SIG-M5 (cell line): ENCODE results near the gene SLC1A3.

Source experiments
- DNase-seq: peaks from one replicate; lab custom pipeline; 2025; lab: John Stamatoyannopoulos, UW

Gene SLC1A3

DNA sequence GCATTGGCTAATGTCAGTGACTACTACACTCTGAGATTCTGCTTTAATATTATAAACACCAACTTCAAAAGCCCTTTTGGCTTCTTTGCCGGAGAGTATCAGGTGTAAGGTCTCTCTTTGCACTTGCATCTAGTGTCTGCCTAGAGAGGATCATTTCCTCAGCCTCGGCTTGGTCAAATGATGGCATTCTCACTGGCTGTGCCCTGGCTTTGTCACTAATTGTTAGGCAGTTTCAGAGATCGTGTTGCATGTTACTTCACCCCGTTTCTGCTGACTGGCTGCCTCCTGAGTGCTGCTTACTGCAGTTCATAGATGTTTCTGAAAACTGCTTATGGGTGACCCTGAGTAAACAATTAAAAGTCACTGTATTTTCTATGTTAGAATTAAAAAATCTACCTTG is 48.8 kb downstream of the SLC1A3 start:
- DNase-seq: no peak

DNA sequence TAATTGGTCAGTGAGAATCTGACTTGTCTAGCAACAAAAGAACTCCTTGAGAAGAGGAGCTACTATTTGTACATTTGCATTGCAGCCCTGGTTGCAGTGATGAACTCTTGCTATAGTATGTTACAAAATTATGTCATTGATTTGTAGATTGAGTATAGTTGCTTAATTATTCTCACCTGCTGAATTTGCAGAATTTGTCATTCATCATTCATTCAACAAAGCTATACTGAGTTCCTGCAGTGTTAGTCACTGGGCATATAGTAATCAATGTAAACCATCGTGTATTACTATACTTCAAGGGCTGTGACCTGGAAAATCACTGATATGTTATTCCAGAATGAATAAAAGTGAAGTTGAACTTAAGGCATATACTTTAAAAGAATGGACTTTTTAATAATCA is 50.1 kb downstream of the SLC1A3 start:
- DNase-seq: no peak

DNA sequence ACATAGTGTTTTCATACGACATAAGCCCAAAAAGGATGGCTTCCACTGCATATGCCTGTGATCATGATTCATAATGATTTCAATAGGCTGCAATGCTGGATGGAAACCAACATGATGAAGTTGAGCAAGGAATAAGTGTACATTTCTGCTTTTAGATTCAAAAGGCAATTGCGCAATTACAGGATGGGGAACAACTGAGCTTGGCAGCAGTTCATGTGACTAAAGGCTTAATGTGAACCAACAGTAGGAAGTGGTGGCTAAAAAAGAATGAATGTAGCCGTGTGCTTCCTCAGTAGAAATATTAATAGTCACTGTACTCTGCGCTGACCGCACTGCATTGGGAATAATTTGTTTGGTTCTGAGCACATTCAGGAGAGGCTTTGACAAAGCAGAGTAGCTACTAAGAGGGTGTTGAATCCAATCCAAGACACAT is 51.2 kb downstream of the SLC1A3 start:
- peak; percentile 99 for DNase-seq

DNA sequence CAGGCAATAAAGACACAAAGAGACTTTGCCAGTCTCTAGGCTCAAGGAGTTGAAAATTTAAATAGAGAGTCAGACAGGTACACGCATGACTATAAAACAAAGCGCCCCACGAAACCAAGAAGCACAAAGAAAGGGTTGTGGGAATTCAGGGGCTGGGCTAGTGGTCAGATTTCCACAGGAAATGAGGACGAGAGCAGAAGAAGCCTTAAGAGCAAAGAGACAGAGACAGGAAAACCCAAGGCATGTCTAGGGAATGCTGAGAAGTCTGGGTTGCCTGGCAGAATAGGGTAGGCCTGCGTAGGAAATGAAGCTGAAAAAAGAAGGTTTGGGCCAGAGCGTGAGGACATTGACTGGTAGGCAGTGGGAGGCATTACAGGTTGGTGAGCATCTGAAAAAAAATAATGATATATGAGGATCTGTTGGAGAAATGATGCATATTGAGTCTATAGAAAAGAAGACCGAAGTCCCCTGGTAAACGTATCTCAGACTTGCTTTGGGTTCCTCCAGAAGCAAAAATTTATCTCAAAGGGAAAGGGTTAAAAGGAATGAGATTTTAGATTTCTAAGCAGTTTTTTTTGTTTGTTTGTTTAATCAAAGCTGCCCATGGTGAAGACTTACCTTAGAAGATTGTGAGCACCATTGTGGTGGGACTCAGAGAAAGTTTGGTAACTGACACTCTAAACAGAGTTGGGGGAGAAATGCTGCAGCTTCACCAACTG is 51.8 kb downstream of the SLC1A3 start:
- no peak for DNase-seq

DNA sequence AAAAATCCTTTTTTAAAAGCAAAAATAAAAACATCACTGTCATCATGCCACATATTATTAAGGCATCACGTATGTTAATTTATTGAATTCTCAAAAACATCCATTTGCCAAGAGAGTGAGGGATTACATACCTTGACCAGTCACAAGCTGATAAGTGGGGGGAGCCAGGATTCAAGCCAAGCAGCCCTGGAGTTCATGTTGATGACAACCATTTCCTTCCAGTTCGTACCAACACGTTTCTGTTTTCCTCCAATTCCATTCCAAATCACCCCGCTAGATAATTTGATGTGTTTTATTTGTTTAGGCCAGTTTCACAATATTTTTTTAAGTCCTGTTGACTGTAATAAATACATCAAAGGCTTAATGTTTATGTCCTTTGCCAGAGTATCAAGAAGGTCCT is 53.0 kb downstream of the SLC1A3 start:
- no peak for DNase-seq

- DNase-seq: no peak
Observed at GRCh38 chr5:36660397-36661049, 54.1 kb downstream of the SLC1A3 start.

DNA sequence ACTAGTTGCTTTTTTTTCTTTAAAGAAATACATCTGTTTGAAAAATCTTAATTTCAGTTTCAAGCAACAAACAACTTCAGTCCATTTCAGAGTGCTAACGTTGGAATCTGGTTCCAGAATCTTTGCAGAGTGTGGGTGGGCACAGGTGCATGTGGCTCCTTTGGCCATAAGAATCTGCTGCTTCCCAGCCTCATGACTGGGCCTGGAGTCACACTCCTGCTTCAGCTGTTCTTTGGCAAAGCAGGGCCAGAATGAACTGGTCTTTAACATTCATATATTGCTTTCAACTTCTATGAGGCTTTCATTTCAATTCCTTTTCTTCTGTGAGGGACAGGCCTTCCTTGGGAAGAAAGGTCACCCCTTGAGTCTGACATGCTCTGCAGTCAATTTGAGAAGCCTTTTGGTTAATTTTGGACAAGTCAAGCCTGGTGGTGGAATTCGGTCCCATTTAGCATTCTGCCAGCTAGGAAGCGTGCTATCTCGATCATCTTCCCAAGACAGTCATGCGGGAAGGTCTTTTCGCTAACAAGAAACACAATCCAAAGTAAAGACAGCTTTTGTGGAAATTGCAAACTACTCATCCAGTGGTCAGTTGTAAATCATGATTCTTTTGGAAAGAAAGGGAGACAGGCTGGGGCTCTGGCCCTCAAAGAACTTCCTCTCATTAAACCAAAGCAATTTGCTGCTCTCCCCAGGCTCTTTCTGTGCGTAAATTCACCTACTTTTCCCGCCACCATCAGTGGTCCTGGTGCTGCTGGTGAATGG is 55.2 kb downstream of the SLC1A3 start:
- DNase-seq: no peak

- DNase-seq: no peak
Observed at GRCh38 chr5:36662291-36662851, 56.0 kb downstream of the SLC1A3 start.

DNA sequence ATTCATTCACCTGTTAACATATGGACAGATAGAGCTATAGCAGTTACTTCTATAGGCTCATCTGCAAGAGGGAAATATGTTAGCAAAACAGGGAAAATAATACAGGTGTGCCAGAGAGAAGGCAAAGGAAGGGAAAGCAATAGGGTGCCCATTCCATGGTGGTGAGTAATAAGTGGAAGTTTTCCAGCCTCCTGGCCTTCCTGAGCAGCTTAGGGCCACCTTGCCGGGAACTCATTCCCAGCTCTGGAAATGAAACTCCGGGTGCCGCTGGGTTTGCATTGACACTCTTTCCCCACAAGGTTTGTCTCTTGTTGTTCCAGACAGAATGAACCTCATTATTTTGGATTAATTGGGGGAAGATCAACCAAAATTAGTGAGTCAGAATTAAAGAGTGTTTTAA is 58.4 kb downstream of the SLC1A3 start:
- no peak for DNase-seq

- no peak for DNase-seq
Observed at GRCh38 chr5:36665628-36666027, 59.2 kb downstream of the SLC1A3 start.

GRCh38 chr5:36666274-36666673 is 59.9 kb downstream of the SLC1A3 start:
- no peak for DNase-seq

GRCh38 chr5:36666986-36667385 is 60.6 kb downstream of the SLC1A3 start:
- no peak for DNase-seq

- DNase-seq: no peak
Observed at GRCh38 chr5:36667824-36668223, 61.4 kb downstream of the SLC1A3 start.

DNA sequence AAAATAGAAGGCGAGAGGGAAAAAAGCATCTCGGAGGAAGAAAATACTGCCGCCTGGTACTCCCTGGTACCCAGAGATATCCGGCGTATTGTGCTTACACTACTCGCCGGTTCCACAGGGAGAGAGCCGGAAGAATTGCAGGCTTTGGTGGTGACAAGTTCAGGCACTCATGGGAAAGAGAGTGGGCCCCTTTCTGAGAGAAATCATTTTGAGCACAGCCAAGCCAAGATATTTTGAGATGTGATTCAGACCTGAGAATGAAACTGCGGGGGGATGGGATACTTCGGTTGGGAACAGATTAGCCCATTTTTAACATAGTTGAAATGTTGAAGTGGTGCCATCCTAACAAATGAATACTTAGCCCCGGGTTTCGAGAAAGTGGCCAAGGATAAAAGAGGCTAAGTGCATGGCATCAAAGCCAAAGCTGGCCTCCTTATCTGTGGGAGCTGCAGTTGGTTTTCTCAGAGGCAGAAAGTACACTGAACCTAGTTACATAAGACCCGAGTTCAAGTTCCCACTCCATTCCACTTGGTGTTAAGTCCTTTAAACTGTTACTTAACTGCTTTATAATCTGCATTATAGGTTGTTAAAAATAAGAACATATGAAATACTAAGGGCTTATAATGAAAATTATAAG is 62.7 kb downstream of the SLC1A3 start:
- DNase-seq: no peak

GRCh38 chr5:36670548-36670947 is 64.1 kb downstream of the SLC1A3 start:
- DNase-seq: no peak

DNA sequence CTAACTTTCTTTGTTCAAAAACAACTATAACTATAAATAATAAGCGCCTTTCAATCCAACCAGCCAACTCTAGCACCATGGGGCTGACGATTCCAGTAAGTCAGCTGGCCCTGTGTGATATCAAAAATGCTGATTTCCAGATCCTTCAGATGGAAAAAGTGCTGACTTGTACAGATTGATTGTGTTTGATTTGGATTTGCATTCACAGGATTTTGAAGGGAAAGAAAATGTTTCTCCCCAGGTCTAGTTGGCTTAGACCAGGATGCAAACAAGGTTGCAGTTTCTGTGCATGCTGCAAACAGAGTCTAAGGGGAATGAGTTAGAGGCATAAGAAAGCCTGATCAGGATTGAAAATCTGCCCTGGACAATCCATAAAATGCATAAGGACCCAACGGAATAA is 68.9 kb downstream of the SLC1A3 start:
- no peak for DNase-seq

DNA sequence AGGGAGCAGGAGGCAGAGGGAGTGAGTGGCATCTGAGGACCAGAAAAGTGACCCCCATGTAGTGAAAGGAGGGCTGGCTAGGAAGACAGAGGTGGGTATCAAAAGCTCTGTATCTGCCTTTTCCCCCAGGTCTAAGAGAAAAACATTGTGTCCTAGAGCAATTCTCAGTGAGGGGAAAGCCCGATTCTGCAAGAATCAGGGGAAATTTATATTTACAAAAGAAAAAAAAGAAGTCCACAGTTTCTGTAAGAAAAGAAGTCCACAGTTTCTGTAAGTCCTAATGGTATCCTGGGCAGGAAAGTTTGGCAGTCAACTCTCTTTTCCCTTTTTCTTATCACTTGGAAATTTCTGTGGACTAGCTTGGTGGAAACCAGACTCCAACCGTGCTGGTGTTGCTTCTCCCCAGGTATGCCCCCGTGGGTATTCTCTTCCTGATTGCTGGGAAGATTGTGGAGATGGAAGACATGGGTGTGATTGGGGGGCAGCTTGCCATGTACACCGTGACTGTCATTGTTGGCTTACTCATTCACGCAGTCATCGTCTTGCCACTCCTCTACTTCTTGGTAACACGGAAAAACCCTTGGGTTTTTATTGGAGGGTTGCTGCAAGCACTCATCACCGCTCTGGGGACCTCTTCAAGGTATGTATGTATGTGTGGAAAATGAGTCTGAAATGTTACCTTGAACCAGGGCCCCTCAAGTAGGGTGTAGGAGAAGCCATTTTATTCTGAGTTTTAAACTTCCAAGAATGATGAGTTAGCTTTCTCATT is 73.0 kb downstream of the SLC1A3 start:
- no peak for DNase-seq

DNA sequence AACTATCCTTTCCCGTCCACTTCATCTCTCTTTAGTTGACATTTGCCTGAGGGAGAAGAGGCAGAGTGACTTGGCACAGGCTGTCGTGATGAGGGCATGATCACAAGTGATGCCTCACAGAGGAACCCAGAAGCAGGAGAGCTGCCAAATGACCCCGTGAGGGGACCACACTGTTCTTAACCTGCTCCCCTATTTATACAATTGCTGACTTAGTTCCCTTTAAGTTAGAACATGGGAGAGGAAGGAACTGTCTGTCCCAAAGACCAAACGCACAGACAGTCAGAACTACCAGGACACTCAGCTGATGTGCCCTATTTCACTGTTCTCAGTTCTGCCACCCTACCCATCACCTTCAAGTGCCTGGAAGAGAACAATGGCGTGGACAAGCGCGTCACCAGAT is 73.7 kb downstream of the SLC1A3 start:
- DNase-seq: no peak

DNA sequence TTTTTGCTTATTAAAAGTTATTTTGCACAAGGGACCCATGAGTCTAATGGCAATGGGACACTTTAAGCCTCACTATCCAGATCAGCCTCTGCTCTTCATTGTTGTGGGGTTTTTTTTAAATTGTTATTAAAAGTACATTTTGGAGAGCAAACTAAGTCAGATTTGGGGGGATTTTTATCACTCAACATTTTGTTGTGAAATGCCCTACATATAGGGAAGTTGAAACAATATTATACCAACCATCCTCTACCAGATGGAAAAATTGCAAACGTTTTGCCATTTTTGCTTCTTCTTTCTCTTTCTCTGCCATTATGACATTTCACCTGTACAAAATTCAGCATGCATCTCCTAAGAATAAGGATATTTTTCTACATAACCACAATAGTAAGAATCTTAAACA is 75.3 kb downstream of the SLC1A3 start:
- DNase-seq: no peak

- DNase-seq: no peak
Observed at GRCh38 chr5:36682499-36682898, 76.1 kb downstream of the SLC1A3 start.

GRCh38 chr5:36683821-36684434 is 77.5 kb downstream of the SLC1A3 start:
- no peak for DNase-seq
